ENCODE measurements around the gene RHPN2.

- TF ChIP-seq POLR2A (IDR thresholded peaks at IDR 0.05) (peak; percentile 29 to 64 (median 63)), CTCF (IDR thresholded peaks at IDR 0.05) (no peak)
Observed at GRCh38 chr19:33047422-33047821, 17.3 kb downstream of the RHPN2 start.
